Activated T-cell treated with anti-CD3 and anti-CD28 coated beads, Interleukin-2, amount 50 U/mL, for 72 hours (primary cell): ENCODE measurements around the gene ZNF639. TPM values are rescaled to one million over a fixed set of nuclear protein-coding genes. Genes with fewer than 3 reads are reported as not detected.

Experiments used
- total RNA-seq, 2 donors: library from RNA; stranded (reverse); gene quantifications; one replicate each; pipeline ENCODE4 v1.2.3, GENCODE V29; 2022

Gene ZNF639
- total RNA-seq, 2 donors from 2014 or later = 36.1 to 41.0 TPM

Other genes with a start within 250 kb of the ZNF639 start
- gene PIK3CA, start 174.7 kb upstream of the ZNF639 start, total RNA-seq = 10 to 100 TPM; 19.2 to 25.6 TPM
- gene KCNMB3, start 71.9 kb upstream of the ZNF639 start, total RNA-seq = under 1 TPM; 0.46 to 0.89 TPM
- 10 to 100 TPM; 31.1 to 32.0 TPM for gene MFN1, start 24.7 kb downstream of the ZNF639 start, total RNA-seq
- gene GNB4, start 128.4 kb downstream of the ZNF639 start, total RNA-seq = under 1 TPM; 0.39 to 0.60 TPM
- 10 to 100 TPM; 77.5 to 79.2 TPM for gene ACTL6A, start 239.9 kb downstream of the ZNF639 start, total RNA-seq